Activated CD4-positive, alpha-beta memory T cell treated with anti-CD3 and anti-CD28 coated beads, Interleukin-2, amount 10 ng/mL, durations not matched to agents 7 days and 5 days (primary cell): ENCODE results near the gene PPP1R8. TPM values are rescaled to one million over a fixed set of nuclear protein-coding genes. Genes with fewer than 3 reads are reported as not detected.
A peak's percentile ranks its signal among the peaks of the same experiment; 100 is the strongest.
"Not testable (repeated sequence)": the region's sequence is repeated elsewhere in the genome, so short reads cannot be mapped to it uniquely, and the experiment has no call there.

Experiments used
- CTCF ChIA-PET: fragments of 350-600 bp; sonication (Branson Sonifier 250); formaldehyde crosslinking; loops from one replicate; lab custom pipeline; 2021; ENCODE audit warnings: antibody characterized with exemption, inconsistent platforms; lab: Charles Lee
- POLR2A ChIA-PET: fragments of 350-600 bp; sonication (Branson Sonifier 250); formaldehyde crosslinking; loops from one replicate; lab custom pipeline; 2021; ENCODE audit warnings: antibody characterized with exemption; lab: Charles Lee
- DNase-seq: peaks from one replicate; pipeline ENCODE4 v3.0.0-alpha.2; 2020
- H3K27ac Mint-ChIP-seq: one replicate; pipeline ENCODE4 v1.8.0; 2021; ENCODE audit warnings: mild to moderate bottlenecking, mixed read lengths
- H3K27me3 Mint-ChIP-seq: one replicate; pipeline ENCODE4 v1.8.0; 2021; ENCODE audit warnings: mixed read lengths
- H3K36me3 Mint-ChIP-seq: one replicate; pipeline ENCODE4 v1.8.0; 2021; ENCODE audit warnings: low read depth, mixed read lengths
- H3K4me1 Mint-ChIP-seq: one replicate; pipeline ENCODE4 v1.8.0; 2021; ENCODE audit warnings: mixed read lengths
- H3K4me3 Mint-ChIP-seq: one replicate; pipeline ENCODE4 v1.8.0; 2021; ENCODE audit warnings: mild to moderate bottlenecking, mixed read lengths
- H3K9me3 Mint-ChIP-seq: one replicate; pipeline ENCODE4 v1.8.0; 2021; ENCODE audit warnings: mixed read lengths
- total RNA-seq, 2 experiments: library from RNA; stranded (reverse); gene quantifications; one replicate each; pipeline ENCODE4 v1.2.3, GENCODE V29; 2021

PPP1R8 gene
- total RNA-seq, 2 experiments from 2014 or later = 48.5 to 51.2 TPM

GRCh38 chr1:27811741-27812500, 18.7 kb upstream of the PPP1R8 start:
- ChIA-PET POLR2A (interaction anchor here (0.9 kb wide), 1 partner anchor 19 kb away, joined by 3 read pairs; the partner anchor contains the start of gene PPP1R8), CTCF (no interaction called here)
- Mint-ChIP-seq H3K27me3 (no peaks in the 10 kb centered on the region), H3K9me3 (no peaks in the 10 kb centered on the region), H3K36me3 (peaks cover 35% of the 10 kb centered on the region), H3K4me1 (peaks cover 3% of the 10 kb centered on the region), H3K27ac (no peak overlapping the region), H3K4me3 (no peak overlapping the region)
- DNase-seq = no peak

- Mint-ChIP-seq H3K36me3 (peaks cover 48% of the 10 kb centered on the region), H3K4me3 (no peak overlapping the region), H3K27ac (no peak overlapping the region), H3K9me3 (no peaks in the 10 kb centered on the region), H3K4me1 (no peaks in the 10 kb centered on the region), H3K27me3 (no peaks in the 10 kb centered on the region)
- DNase-seq = no peak
- ChIA-PET POLR2A (interaction anchor here (1.9 kb wide), 1 partner anchor 13 kb away, joined by 4 read pairs; the partner anchor contains the start of gene PPP1R8), CTCF (no interaction called here)
These were observed 13.5 kb upstream of the PPP1R8 start for GRCh38 chr1:27816921-27817630.

GRCh38 chr1:27821761-27822315, 8.7 kb upstream of the PPP1R8 start:
- Mint-ChIP-seq H3K9me3 (no peaks in the 10 kb centered on the region), H3K4me3 (no peak overlapping the region), H3K27ac (no peak overlapping the region), H3K4me1 (no peaks in the 10 kb centered on the region), H3K27me3 (no peaks in the 10 kb centered on the region), H3K36me3 (peaks cover 41% of the 10 kb centered on the region)
- CTCF ChIA-PET = no interaction called here
- POLR2A ChIA-PET = no interaction called here
- DNase-seq = no peak

DNA sequence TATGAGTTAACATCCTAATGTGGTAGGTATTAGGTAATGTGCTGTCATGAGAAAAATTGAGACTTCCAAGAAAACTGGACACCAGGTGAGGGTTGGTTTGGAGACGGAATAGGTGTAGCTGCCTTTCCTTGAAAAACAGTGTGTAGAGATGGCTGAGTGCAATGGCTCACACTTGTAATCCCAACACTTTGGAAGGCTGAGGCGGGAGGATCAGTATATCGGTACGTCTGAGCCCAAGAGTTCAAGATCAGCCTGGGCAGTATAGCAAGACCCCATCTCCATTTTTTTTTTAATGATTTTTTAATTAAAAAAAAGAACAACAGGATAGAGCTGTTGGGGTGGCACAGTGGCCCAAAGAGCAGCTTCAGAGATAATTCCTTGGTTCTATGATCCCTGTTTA, 6.8 kb upstream of the PPP1R8 start:
- no peaks in the 10 kb centered on the region for H3K9me3 Mint-ChIP-seq
- POLR2A ChIA-PET = no interaction called here

GRCh38 chr1:27824411-27824810, 6.2 kb upstream of the PPP1R8 start:
- H3K9me3 Mint-ChIP-seq = no peaks in the 10 kb centered on the region
- CTCF ChIA-PET = interaction anchor here (0.6 kb wide), 1 partner anchor 67 kb away, joined by 3 read pairs; no protein-coding TSS in a partner anchor
- no peaks in the 10 kb centered on the region for H3K27me3 Mint-ChIP-seq
- H3K36me3 Mint-ChIP-seq = peaks cover 27% of the 10 kb centered on the region
- no peak overlapping the region for H3K4me3 Mint-ChIP-seq
- no peak for DNase-seq
- H3K27ac Mint-ChIP-seq = no peak overlapping the region
- H3K4me1 Mint-ChIP-seq = no peaks in the 10 kb centered on the region
- POLR2A ChIA-PET = no interaction called here

More for the DNA sequence above, 6.8 kb upstream of the PPP1R8 start:
- no peak overlapping the region for H3K4me3 Mint-ChIP-seq
- H3K4me1 Mint-ChIP-seq = no peaks in the 10 kb centered on the region
- H3K27me3 Mint-ChIP-seq = no peaks in the 10 kb centered on the region
- H3K36me3 Mint-ChIP-seq = peaks cover 30% of the 10 kb centered on the region
- H3K27ac Mint-ChIP-seq = no peak overlapping the region
- DNase-seq = no peak
- CTCF ChIA-PET = no interaction called here

DNA sequence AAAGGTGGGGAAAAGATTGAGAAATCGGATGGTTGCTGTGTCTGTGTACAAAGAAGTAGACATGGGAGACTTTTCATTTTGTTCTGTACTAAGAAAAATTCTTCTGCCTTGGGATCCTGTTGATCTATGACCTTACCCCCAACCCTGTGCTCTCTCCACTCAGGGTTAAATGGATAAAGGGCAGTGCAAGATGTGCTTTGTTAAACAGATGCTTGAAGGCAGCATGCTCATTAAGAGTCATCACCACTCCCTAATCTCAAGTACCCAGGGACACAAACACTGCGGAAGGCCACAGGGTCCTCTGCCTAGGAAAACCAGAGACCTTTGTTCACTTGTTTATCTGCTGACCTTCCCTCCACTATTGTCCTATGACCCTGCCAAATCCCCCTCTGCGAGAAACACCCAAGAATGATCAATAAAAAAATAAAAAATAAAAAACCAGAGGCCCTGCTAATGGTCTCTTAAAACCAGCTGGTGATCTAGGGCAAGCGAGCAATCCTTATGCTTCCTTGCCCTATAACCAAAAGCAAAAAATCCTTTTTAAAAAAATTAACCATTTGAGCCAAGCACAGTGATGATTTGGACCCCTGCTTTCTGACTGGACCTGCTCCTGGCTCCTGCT, 1.1 kb upstream of the PPP1R8 start:
- not testable (repeated sequence) for H3K27me3 Mint-ChIP-seq, H3K27ac Mint-ChIP-seq, H3K9me3 Mint-ChIP-seq, DNase-seq
- Mint-ChIP-seq H3K4me3 (peak overlapping the region; percentile 93), H3K4me1 (peaks cover 28% of the 10 kb centered on the region), H3K36me3 (peaks cover 14% of the 10 kb centered on the region)
- ChIA-PET CTCF (interaction anchor here (0.5 to 1.6 kb wide), 2 partner anchors 104 to 106 kb away, joined by 4 to 6 read pairs; partner anchors contain the start of gene FAM76A), POLR2A (interaction anchor here (0.9 to 3.7 kb wide), 8 partner anchors 12 to 819 kb away, joined by 3 to 35 read pairs (median 8); partner anchors contain the start of genes EYA3, FAM76A, IFI6 and RNU11)

- Mint-ChIP-seq H3K27me3 (no peaks in the 10 kb centered on the region), H3K27ac (peak overlapping the region; percentile 83), H3K4me1 (peaks cover 39% of the 10 kb centered on the region), H3K9me3 (no peaks in the 10 kb centered on the region), H3K4me3 (peak overlapping the region; percentile 93), H3K36me3 (peaks cover 24% of the 10 kb centered on the region)
- ChIA-PET POLR2A (interaction anchor here (0.6 to 3.7 kb wide), 11 partner anchors 9 to 256 kb away, joined by 3 to 35 read pairs (median 5); partner anchors contain the start of genes EYA3, FAM76A, IFI6 and STX12), CTCF (interaction anchor here (0.6 to 2.6 kb wide), 6 partner anchors 48 to 163 kb away, joined by 3 to 14 read pairs (median 3); partner anchors contain the start of gene STX12)
- no peak for DNase-seq
These were observed 1.2 kb downstream of the PPP1R8 start for GRCh38 chr1:27831568-27832410.

- Mint-ChIP-seq H3K36me3 (peaks cover 26% of the 10 kb centered on the region), H3K4me3 (peak overlapping the region; percentile 42), H3K27me3 (no peaks in the 10 kb centered on the region), H3K27ac (no peak overlapping the region), H3K4me1 (peaks cover 39% of the 10 kb centered on the region), H3K9me3 (no peaks in the 10 kb centered on the region)
- ChIA-PET CTCF (interaction anchor here (0.6 to 2.6 kb wide), 2 partner anchors 64 to 164 kb away, joined by 3 to 14 read pairs; no protein-coding TSS in a partner anchor), POLR2A (interaction anchor here (0.7 to 3.7 kb wide), 2 partner anchors 59 to 161 kb away, joined by 4 to 35 read pairs; partner anchors contain the start of genes IFI6 and STX12)
- DNase-seq = no peak
These were observed 2.2 kb downstream of the PPP1R8 start for GRCh38 chr1:27832762-27833161.

GRCh38 chr1:27833470-27833869, 2.9 kb downstream of the PPP1R8 start:
- H3K36me3 Mint-ChIP-seq = peaks cover 26% of the 10 kb centered on the region

DNA sequence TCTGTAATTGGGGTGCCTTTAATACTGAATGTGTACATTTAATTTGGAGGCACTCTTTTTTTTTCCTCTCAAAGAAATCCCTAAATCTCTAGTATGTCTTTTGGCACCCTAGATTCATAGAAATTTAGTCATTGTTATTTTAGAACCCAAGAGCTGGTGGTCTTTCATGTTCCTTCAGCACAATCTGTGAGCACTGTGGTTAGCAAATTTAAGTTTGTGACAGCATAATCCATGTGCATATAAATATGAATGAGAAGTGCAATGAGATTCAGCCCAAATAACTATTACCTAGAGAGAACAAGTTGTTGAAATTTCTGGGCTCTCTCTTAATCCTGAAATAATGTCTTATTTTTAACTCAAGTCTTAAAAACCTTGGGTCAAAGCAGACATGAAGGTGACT, 4.5 kb downstream of the PPP1R8 start:
- Mint-ChIP-seq H3K4me1 (peaks cover 37% of the 10 kb centered on the region), H3K9me3 (no peaks in the 10 kb centered on the region), H3K27ac (no peak overlapping the region), H3K27me3 (no peaks in the 10 kb centered on the region), H3K4me3 (no peak overlapping the region), H3K36me3 (peaks cover 31% of the 10 kb centered on the region)
- POLR2A ChIA-PET = interaction anchor here (0.7 kb wide), 1 partner anchor 201 kb away, joined by 3 read pairs; no protein-coding TSS in a partner anchor
- CTCF ChIA-PET = interaction anchor here (1.5 kb wide), 1 partner anchor 109 kb away, joined by 3 read pairs; the partner anchor contains the start of gene FAM76A
- no peak for DNase-seq

More at GRCh38 chr1:27833470-27833869, 2.9 kb downstream of the PPP1R8 start:
- ChIA-PET CTCF (interaction anchor here (0.8 to 1.6 kb wide), 3 partner anchors 107 to 164 kb away, joined by 3 to 5 read pairs (median 3); partner anchors contain the start of gene FAM76A), POLR2A (interaction anchor here (3.7 kb wide), 1 partner anchor 60 kb away, joined by 35 read pairs; the partner anchor contains the start of gene STX12)
- DNase-seq = no peak
- Mint-ChIP-seq H3K9me3 (no peaks in the 10 kb centered on the region), H3K4me1 (peaks cover 39% of the 10 kb centered on the region), H3K4me3 (no peak overlapping the region), H3K27ac (no peak overlapping the region), H3K27me3 (no peaks in the 10 kb centered on the region)

DNA sequence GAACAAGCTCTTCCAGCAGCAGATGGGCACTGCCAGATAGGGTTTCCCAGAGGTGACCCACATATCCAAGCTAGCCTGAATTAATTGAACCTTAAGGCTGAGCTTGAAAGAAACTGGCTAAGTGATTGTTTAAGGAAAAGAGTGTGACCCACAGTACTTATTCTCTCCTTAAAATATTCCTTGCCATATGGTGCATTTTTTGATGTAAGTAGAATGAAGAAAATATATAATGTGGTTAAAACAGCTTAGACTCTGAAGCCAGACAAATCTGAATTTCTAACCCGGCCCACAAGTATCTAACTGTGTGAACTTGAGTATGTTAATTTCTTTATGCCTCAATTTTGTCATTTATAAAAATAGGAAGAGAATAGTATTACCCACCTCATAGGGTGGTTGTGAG, 4.9 kb downstream of the PPP1R8 start:
- Mint-ChIP-seq H3K9me3 (no peaks in the 10 kb centered on the region), H3K4me1 (peaks cover 37% of the 10 kb centered on the region), H3K4me3 (no peak overlapping the region), H3K27ac (no peak overlapping the region), H3K36me3 (peaks cover 36% of the 10 kb centered on the region), H3K27me3 (no peaks in the 10 kb centered on the region)
- POLR2A ChIA-PET = interaction anchor here (0.7 kb wide), 1 partner anchor 201 kb away, joined by 3 read pairs; no protein-coding TSS in a partner anchor
- CTCF ChIA-PET = interaction anchor here (1.5 kb wide), 1 partner anchor 110 kb away, joined by 3 read pairs; the partner anchor contains the start of gene FAM76A
- DNase-seq = no peak
